Measurements from ENCODE around the gene USP16. TPM values are rescaled to one million over a fixed set of nuclear protein-coding genes. Genes with fewer than 3 reads are reported as not detected.
"Not testable (repeated sequence)": the region's sequence is repeated elsewhere in the genome, so short reads cannot be mapped to it uniquely, and the experiment has no call there.

The USP16 gene
- total RNA-seq, 2 donors from 2014 or later = 23.2 to 28.1 TPM

- peaks cover 0 to 31% of the 10 kb centered on the region in 2 donors for H3K4me1 ChIP-seq
- H3K27me3 ChIP-seq = no peaks in the 10 kb centered on the region
- no peak for DNase-seq (ENCODE audit: low spot score)
- no peak overlapping the region for H3K4me3 ChIP-seq
- no peak overlapping the region for H3K27ac ChIP-seq
- no peaks in the 10 kb centered on the region for H3K9me3 ChIP-seq
- TF ChIP-seq CTCF (IDR thresholded peaks at IDR 0.05) = no peak
- no peaks in the 10 kb centered on the region for H3K36me3 ChIP-seq
Observed at GRCh38 chr21:29074783-29075182, 50.3 kb downstream of the USP16 start.

GRCh38 chr21:29075706-29076466, 51.4 kb downstream of the USP16 start:
- peaks cover 0 to 29% of the 10 kb centered on the region in 2 donors for H3K4me1 ChIP-seq
- no peak overlapping the region for H3K4me3 ChIP-seq
- no peak overlapping the region for H3K27ac ChIP-seq
- no peak for TF ChIP-seq CTCF (IDR thresholded peaks at IDR 0.05)
- DNase-seq (ENCODE audit: low spot score) = no peak
- H3K9me3 ChIP-seq = no peaks in the 10 kb centered on the region
- no peaks in the 10 kb centered on the region for H3K27me3 ChIP-seq
- no peaks in the 10 kb centered on the region for H3K36me3 ChIP-seq

GRCh38 chr21:29076731-29077640, 52.5 kb downstream of the USP16 start:
- not testable (repeated sequence) for H3K9me3 ChIP-seq; H3K27me3 ChIP-seq; DNase-seq (ENCODE audit: low spot score); H3K36me3 ChIP-seq
- Histone ChIP-seq H3K4me1 (peaks cover 0 to 18% of the 10 kb centered on the region in 2 donors), H3K27ac (peak overlapping the region; percentile 80 to 89), H3K4me3 (peak overlapping the region; percentile 43 to 67)

- Histone ChIP-seq H3K27me3 (no peaks in the 10 kb centered on the region), H3K9me3 (no peaks in the 10 kb centered on the region), H3K4me1 (peaks cover 0 to 12% of the 10 kb centered on the region in 2 donors), H3K4me3 (peak overlapping the region; percentile 43 to 67), H3K36me3 (no peaks in the 10 kb centered on the region), H3K27ac (peak overlapping the region; percentile 80 to 89)
- no peak for TF ChIP-seq CTCF (IDR thresholded peaks at IDR 0.05)
- no peak for DNase-seq (ENCODE audit: low spot score)
Observed at GRCh38 chr21:29077651-29078090, 53.2 kb downstream of the USP16 start.

GRCh38 chr21:29078869-29079767, 54.6 kb downstream of the USP16 start:
- Histone ChIP-seq H3K9me3 (no peaks in the 10 kb centered on the region), H3K36me3 (no peaks in the 10 kb centered on the region), H3K27ac (peak overlapping the region in 1 of 2 donors; percentile 69), H3K4me3 (no peak overlapping the region), H3K4me1 (peaks cover 0 to 10% of the 10 kb centered on the region in 2 donors), H3K27me3 (no peaks in the 10 kb centered on the region)
- no peak for TF ChIP-seq CTCF (IDR thresholded peaks at IDR 0.05)
- no peak for DNase-seq (ENCODE audit: low spot score)
